ENCODE data around the gene ALDOA.

Gene ALDOA

DNA sequence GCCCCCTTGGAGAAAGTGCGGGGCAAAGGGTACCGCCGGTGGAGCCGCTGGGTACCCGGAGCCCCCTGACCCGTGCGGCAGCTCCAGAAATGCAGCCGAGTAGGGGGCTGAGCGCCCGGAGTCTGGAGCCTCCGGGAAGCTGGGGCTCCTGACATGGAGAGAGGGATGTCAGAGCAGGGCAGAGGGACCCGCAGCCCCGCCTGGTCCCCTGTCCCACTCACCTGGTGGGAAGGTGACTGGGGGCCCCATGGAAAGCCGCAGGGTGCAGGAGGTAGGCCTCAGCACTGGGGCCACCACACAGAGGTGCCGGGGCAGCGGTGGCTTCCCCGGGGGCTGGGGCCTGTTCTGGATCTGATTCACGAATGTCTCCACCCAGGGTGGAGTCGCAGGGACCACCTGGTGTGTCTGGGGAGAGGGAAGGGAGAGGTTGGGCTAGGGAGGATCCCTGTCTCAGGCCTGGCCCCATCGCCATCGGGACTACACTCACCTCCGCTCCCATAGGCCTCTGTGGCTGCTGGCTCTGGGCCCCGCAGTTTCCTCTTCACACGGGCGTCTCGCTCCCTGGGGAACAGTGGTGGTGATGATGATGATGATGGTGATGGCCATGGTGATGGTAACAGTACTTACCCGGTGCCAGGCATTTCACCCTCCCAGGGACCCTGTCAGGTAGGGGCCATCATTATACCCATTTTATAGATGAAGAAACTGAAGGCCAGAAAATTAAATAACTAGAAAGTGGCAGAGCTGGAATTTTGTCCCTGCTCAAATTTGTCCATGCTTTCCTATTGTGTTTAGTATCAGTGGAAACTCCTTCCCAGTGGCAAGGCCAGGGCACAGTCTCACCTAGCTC, 21.0 kb downstream of the ALDOA start:
- in situ Hi-C loops (cut with MboI; ENCODE audit: low pct_unique_long_range_greater_than_20kb, low sequenced_read_pairs), result no loop called here
- DNase-seq, result no peak

GRCh38 chr16:30087181-30087898, 21.8 kb downstream of the ALDOA start:
- peak; percentile 71 for DNase-seq
- in situ Hi-C loops (cut with MboI; ENCODE audit: low pct_unique_long_range_greater_than_20kb, low sequenced_read_pairs), result no loop called here

GRCh38 chr16:30088237-30088831, 22.8 kb downstream of the ALDOA start:
- no peak for DNase-seq
- in situ Hi-C loops (cut with MboI; ENCODE audit: low pct_unique_long_range_greater_than_20kb, low sequenced_read_pairs), result no loop called here

GRCh38 chr16:30088832-30089624, 23.5 kb downstream of the ALDOA start:
- DNase-seq, result no peak
- in situ Hi-C loops (cut with MboI; ENCODE audit: low pct_unique_long_range_greater_than_20kb, low sequenced_read_pairs), result no loop called here

GRCh38 chr16:30090610-30091331, 25.2 kb downstream of the ALDOA start:
- in situ Hi-C loops (cut with MboI; ENCODE audit: low pct_unique_long_range_greater_than_20kb, low sequenced_read_pairs), result no loop called here
- no peak for DNase-seq

- in situ Hi-C loops (cut with MboI; ENCODE audit: low pct_unique_long_range_greater_than_20kb, low sequenced_read_pairs), result no loop called here
- peak; percentile 94 for DNase-seq
These were observed 26.2 kb downstream of the ALDOA start, which contains the start of gene TBX6 for GRCh38 chr16:30091474-30092372. TSS of gene TBX6 (minus strand) at chr16:30091924. CDS start at chr16:30091193, 731 bp downstream.

GRCh38 chr16:30092373-30093010, 26.9 kb downstream of the ALDOA start:
- in situ Hi-C loops (cut with MboI; ENCODE audit: low pct_unique_long_range_greater_than_20kb, low sequenced_read_pairs), result no loop called here
- peak; percentile 99 for DNase-seq

DNA sequence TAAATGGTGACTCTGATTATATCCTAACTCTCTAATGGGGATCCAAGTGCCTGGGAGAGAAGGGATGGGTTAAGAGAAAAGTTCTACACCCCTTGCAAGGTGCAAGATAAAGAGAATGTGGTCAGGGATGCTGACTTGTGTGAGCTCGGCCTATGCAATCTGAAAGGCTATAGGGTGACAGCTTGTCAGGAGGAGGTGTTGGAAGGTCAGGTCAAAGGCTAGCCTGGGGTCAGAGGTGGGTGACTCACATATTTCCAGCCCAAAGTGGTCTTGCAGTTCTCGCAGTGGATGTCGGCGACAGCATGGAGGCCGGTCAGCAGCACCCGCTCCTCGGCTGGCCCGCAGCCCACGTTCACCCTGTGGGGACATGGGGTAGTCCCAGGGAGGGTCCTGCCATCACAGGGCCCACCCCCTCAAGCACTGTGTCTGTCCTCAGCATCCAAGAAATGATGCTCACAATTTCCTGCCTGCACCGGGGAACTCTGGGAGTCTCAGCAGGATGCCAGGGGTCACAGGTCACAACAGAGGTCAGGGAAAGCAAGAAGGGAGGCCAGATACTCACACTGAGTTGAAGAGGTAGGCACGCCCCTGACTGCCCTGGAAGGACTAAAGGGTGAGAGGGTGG, 29.1 kb downstream of the ALDOA start:
- in situ Hi-C loops (cut with MboI; ENCODE audit: low pct_unique_long_range_greater_than_20kb, low sequenced_read_pairs), result no loop called here
- DNase-seq, result no peak

DNA sequence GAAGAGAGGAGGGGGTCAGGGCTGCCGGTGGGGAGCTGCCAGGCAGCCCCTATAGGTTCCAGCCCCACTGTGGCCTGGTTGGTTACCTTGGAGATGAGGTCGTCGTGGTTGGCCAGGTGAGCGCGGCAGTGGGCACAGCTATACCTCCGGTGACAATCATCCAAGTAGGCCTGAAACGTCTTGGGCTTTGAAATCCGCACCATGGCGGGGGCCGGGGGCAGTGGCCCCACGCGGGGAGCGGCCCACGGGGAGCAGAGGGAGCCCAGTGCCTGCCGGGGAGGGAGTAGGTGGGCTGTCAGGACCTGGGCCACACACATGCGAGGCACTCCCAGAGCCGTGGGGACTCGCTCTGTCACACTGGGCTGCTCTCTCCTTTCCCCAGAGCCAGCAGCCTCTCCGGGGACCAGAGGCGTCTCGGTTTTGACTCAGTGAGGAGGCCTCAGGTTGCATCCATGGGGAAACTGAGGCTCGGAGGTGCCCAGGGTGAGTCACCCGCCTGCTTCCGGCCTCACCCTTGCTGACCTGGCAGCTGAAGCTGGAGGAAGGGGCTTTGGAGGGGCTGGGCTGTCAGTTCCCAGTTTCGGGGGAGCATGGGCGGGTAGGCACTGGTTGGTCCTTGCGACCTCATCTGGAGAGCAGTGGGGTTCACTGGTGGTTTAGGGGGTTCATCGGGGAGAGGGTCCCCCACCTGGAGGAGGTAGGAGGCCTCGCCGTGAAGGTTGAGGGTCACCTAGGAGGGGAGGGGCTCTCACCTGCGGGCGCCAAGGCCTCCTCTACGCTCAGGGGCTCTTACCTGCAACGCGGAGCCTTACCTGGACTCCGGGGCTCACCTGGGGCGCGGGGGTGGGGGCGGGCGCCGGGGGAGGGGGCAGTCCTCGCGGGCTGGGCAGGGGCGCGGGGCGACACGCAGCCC, 29.9 kb downstream of the ALDOA start:
- no peak for DNase-seq
- in situ Hi-C loops (cut with MboI; ENCODE audit: low pct_unique_long_range_greater_than_20kb, low sequenced_read_pairs), result no loop called here

- DNase-seq, result peak; percentile 83
- in situ Hi-C loops (cut with MboI; ENCODE audit: low pct_unique_long_range_greater_than_20kb, low sequenced_read_pairs), result no loop called here
These were observed 30.7 kb downstream of the ALDOA start, which contains the start of gene YPEL3 for GRCh38 chr16:30096105-30096861. TSS of gene YPEL3 (minus strand) at chr16:30096213. CDS start at chr16:30095482, 731 bp downstream.

DNA sequence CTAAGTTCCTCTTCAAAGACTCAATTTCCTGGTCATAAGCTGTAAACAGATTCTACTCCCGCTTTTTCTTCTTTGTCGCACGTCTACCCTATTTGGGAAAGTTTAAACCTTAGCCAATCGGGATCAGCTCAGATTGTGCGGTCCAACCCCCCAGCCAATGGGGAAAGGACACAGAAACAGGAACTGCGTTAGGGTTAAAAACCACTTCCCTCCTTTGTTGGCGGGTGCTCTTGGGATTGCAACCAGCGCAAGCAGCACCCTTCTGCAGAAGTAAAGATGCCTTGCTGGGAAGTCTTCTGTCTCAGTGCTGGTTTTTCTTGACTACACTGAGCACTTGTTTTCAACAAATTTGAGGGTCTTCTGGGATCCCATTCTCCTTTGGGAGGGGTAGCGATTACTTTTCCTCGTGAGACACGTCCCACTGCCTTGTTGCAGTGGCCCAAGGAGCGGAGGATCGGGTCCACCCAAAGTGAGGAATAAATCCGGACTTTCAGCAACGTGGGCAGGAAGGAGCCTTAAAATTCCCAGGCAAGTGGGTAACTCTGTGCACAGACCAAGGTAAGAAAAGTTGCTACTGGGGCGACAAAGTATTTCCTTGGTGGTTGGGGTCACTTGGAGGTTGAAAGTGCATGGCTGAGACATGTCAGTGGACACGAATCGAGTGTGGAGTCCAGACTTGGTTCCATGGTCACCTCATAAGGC, 31.5 kb downstream of the ALDOA start:
- DNase-seq, result peak; percentile 48

DNA sequence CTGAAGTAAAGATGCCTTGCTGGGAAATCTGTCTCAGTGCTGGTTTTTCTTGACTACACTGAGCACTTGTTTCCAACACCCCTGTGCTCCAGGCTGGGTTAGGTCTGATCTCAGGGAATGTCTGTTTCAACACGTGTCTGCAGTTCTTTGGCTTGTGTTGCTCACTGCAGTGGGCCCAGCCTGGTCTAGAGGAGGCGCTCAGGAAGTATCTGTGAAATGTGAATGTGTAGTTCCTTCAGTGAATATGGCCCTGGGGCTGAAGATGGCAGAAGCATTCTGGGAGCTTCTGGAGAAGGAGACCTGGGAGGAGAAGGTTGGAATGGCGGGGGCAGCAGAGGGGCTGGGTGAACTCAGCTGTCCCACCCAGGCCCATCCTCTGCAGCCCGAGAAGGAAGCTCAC, 38.5 kb downstream of the ALDOA start:
- DNase-seq, result no peak
- in situ Hi-C loops (cut with MboI; ENCODE audit: low pct_unique_long_range_greater_than_20kb, low sequenced_read_pairs), result no loop called here

More for the DNA sequence above, 31.5 kb downstream of the ALDOA start:
- in situ Hi-C loops (cut with MboI; ENCODE audit: low pct_unique_long_range_greater_than_20kb, low sequenced_read_pairs), result no loop called here

DNA sequence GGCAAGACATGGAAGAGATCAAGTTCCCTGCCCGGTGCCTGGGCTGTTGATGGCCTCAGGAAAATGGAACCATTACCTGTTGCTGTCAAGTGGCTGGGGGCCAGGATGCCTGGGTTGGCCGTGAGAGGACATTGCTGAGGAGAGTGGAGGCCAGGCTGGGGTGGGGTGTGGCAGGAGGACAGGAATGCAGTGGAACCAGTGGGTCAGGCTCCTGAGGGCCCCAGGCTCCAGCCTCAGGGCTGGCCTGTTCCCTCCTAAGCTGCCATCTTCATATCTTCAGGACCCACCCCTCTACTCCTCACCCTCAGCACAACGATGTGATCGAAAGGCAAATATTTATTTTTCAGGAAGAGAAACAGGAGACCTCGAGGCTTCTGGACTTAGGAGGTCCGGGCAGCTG, 38.9 kb downstream of the ALDOA start:
- in situ Hi-C loops (cut with MboI; ENCODE audit: low pct_unique_long_range_greater_than_20kb, low sequenced_read_pairs), result no loop called here
- no peak for DNase-seq

DNA sequence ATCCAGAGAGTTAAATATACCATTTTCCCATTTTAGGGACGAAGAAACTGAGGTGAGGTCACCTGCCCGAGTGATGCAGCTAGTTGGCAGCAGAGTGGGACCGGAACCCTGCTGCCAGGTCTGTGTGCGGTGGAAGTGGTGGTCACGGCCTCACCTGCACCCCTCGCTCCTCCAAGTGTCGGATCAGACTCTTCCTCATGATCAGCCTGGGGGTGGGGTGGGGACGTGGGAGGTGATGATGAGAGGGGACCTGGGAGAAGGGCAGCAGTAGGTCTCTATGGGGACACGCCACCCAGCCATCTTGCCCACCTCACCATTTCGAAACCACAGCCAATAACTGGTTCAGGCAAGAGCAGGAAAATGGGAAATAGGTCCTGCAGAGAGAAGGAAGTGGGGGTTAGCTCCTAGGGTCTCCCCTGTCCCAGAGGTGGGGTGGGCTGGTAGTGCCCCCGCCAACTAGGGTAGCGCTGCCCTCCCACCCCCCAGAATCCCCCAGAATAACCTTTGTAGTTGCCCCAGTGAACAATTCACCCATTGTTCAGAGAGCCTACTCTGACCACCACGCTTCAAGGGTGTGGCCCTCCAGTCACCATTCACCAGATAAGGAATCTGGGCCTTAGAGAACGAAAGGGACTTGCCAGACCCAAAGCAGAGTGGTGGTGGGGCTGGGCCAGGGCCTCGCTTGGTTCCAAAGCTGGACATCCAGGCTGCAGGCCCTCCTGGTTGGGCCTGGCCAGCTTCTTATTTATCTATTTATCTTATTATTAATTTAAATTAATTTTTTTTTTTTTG, 42.7 kb downstream of the ALDOA start:
- DNase-seq, result no peak
- in situ Hi-C loops (cut with MboI; ENCODE audit: low pct_unique_long_range_greater_than_20kb, low sequenced_read_pairs), result no loop called here
